ENCODE results near the gene PNRC1. TPM values are rescaled to one million over a fixed set of nuclear protein-coding genes. Genes with fewer than 3 reads are reported as not detected.

Gene PNRC1
- polyA plus RNA-seq, 1 donor from 2014 or later, result 22.2 TPM

- H4K20me1 ChIP-seq (ENCODE audit: insufficient read depth), result no peaks in the 10 kb centered on the region
- no peak overlapping the region for H3K9ac ChIP-seq (ENCODE audit: low read length)
- no peak overlapping the region for H3K27ac ChIP-seq (ENCODE audit: low read length)
- H3K9me2 ChIP-seq (ENCODE audit: insufficient read depth, low read length), result no peaks in the 10 kb centered on the region
- no peak overlapping the region for H2AFZ ChIP-seq (ENCODE audit: low read depth, low read length)
- TF ChIP-seq MXI1 (conservative IDR thresholded peaks at IDR 0.05; ENCODE audit: poor library complexity, severe bottlenecking) (no peak), RAD21 (conservative IDR thresholded peaks at IDR 0.05) (no peak), POLR2AphosphoS5 (IDR thresholded peaks at IDR 0.05) (no peak), EP300 (conservative IDR thresholded peaks at IDR 0.05; ENCODE audit: poor library complexity, severe bottlenecking) (no peak), TAF1 (IDR thresholded peaks at IDR 0.05; ENCODE audit: low read depth) (no peak), EZH2 (IDR thresholded peaks at IDR 0.05; ENCODE audit: borderline replicate concordance, insufficient read depth, low read length, poor library complexity, severe bottlenecking) (no peak)
- H3K4me2 ChIP-seq (ENCODE audit: low read length), result no peak overlapping the region
- no peaks in the 10 kb centered on the region for H3K27me3 ChIP-seq (ENCODE audit: insufficient read depth, low read depth, low read length)
- H3K4me3 ChIP-seq (ENCODE audit: low read length), result peak overlapping the region; percentile 96
- H3K79me2 ChIP-seq (replicated peaks; ENCODE audit: insufficient read depth, low read length), result peaks cover 21% of the 10 kb centered on the region
- no peaks in the 10 kb centered on the region for H3F3A ChIP-seq (ENCODE audit: insufficient read depth, low read length, poor library complexity, severe bottlenecking)
- H3K36me3 ChIP-seq (ENCODE audit: insufficient read depth, low read length), result no peaks in the 10 kb centered on the region
- H3K9me3 ChIP-seq (ENCODE audit: low read length), result no peaks in the 10 kb centered on the region
These were observed 38.4 kb downstream of the PNRC1 start for GRCh38 chr6:89118931-89119330.

- no peak for TF ChIP-seq RAD21 (conservative IDR thresholded peaks at IDR 0.05)
- no peak for TF ChIP-seq TAF1 (IDR thresholded peaks at IDR 0.05; ENCODE audit: low read depth)
- TF ChIP-seq EZH2 (IDR thresholded peaks at IDR 0.05; ENCODE audit: borderline replicate concordance, insufficient read depth, low read length, poor library complexity, severe bottlenecking), result no peak
- TF ChIP-seq SMC3 (conservative IDR thresholded peaks at IDR 0.05; ENCODE audit: poor library complexity), result no peak
- TF ChIP-seq POLR2AphosphoS5 (IDR thresholded peaks at IDR 0.05), result no peak
- no peak for TF ChIP-seq MXI1 (conservative IDR thresholded peaks at IDR 0.05; ENCODE audit: poor library complexity, severe bottlenecking)
- no peak for TF ChIP-seq EP300 (conservative IDR thresholded peaks at IDR 0.05; ENCODE audit: poor library complexity, severe bottlenecking)
- TF ChIP-seq REST (IDR thresholded peaks at IDR 0.05; ENCODE audit: borderline replicate concordance), result no peak
- Histone ChIP-seq H4K20me1 (ENCODE audit: insufficient read depth) (no peaks in the 10 kb centered on the region), H3K9me3 (ENCODE audit: low read length) (no peaks in the 10 kb centered on the region), H3K4me2 (ENCODE audit: low read length) (no peak overlapping the region), H3K79me2 (replicated peaks; ENCODE audit: insufficient read depth, low read length) (peaks cover 17% of the 10 kb centered on the region), H3K36me3 (ENCODE audit: insufficient read depth, low read length) (no peaks in the 10 kb centered on the region), H3F3A (ENCODE audit: insufficient read depth, low read length, poor library complexity, severe bottlenecking) (no peaks in the 10 kb centered on the region), H2AFZ (ENCODE audit: low read depth, low read length) (no peak overlapping the region), H3K27me3 (ENCODE audit: insufficient read depth, low read depth, low read length) (no peaks in the 10 kb centered on the region), H3K9ac (ENCODE audit: low read length) (no peak overlapping the region), H3K27ac (ENCODE audit: low read length) (no peak overlapping the region), H3K9me2 (ENCODE audit: insufficient read depth, low read length) (no peaks in the 10 kb centered on the region), H3K4me3 (ENCODE audit: low read length) (no peak overlapping the region)
These were observed 39.8 kb downstream of the PNRC1 start for GRCh38 chr6:89120371-89120770.

GRCh38 chr6:89121934-89122333 lies 41.4 kb downstream of the PNRC1 start:
- H3K9me2 ChIP-seq (ENCODE audit: insufficient read depth, low read length), result no peaks in the 10 kb centered on the region
- no peak overlapping the region for H2AFZ ChIP-seq (ENCODE audit: low read depth, low read length)
- H3K9me3 ChIP-seq (ENCODE audit: low read length), result no peaks in the 10 kb centered on the region
- no peak overlapping the region for H3K4me2 ChIP-seq (ENCODE audit: low read length)
- no peaks in the 10 kb centered on the region for H4K20me1 ChIP-seq (ENCODE audit: insufficient read depth)
- H3K27ac ChIP-seq (ENCODE audit: low read length), result no peak overlapping the region
- H3K79me2 ChIP-seq (replicated peaks; ENCODE audit: insufficient read depth, low read length), result peaks cover 4% of the 10 kb centered on the region
- no peak for TF ChIP-seq MXI1 (conservative IDR thresholded peaks at IDR 0.05; ENCODE audit: poor library complexity, severe bottlenecking)
- TF ChIP-seq RAD21 (conservative IDR thresholded peaks at IDR 0.05), result no peak
- no peak for TF ChIP-seq REST (IDR thresholded peaks at IDR 0.05; ENCODE audit: borderline replicate concordance)
- TF ChIP-seq EZH2 (IDR thresholded peaks at IDR 0.05; ENCODE audit: borderline replicate concordance, insufficient read depth, low read length, poor library complexity, severe bottlenecking), result no peak
- TF ChIP-seq TAF1 (IDR thresholded peaks at IDR 0.05; ENCODE audit: low read depth), result no peak
- no peak for TF ChIP-seq CTCF (IDR thresholded peaks at IDR 0.05; ENCODE audit: poor library complexity, severe bottlenecking)
- no peak for TF ChIP-seq POLR2AphosphoS5 (IDR thresholded peaks at IDR 0.05)
- TF ChIP-seq EP300 (conservative IDR thresholded peaks at IDR 0.05; ENCODE audit: poor library complexity, severe bottlenecking), result no peak
- TF ChIP-seq SMC3 (conservative IDR thresholded peaks at IDR 0.05; ENCODE audit: poor library complexity), result no peak
- H3K27me3 ChIP-seq (ENCODE audit: insufficient read depth, low read depth, low read length), result no peaks in the 10 kb centered on the region
- H3K4me3 ChIP-seq (ENCODE audit: low read length), result no peak overlapping the region
- H3K9ac ChIP-seq (ENCODE audit: low read length), result no peak overlapping the region
- H3K36me3 ChIP-seq (ENCODE audit: insufficient read depth, low read length), result no peaks in the 10 kb centered on the region
- H3F3A ChIP-seq (ENCODE audit: insufficient read depth, low read length, poor library complexity, severe bottlenecking), result no peaks in the 10 kb centered on the region
